Measurements from ENCODE around the gene FHIT.

DNA sequence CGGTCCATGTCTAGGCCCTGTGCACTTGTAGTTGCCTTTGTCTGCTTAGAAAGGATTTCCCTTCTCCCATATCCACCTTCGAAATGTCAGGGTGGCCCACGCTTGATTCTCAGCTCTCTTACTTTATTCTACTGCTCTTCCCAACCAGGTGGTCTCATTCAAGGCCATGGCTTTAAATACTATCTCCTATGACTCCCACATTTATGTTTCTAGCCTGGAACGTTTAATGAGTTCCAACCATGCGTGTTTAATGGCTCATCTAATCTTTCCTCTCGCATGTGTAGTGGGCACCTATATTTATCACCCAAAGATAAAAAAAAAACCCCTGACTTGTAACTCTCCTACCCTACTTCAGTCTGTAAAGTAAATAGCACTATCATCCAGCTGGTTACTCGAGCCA lies 1474.2 kb downstream of the FHIT start:
- TF ChIP-seq, protein P1, sequence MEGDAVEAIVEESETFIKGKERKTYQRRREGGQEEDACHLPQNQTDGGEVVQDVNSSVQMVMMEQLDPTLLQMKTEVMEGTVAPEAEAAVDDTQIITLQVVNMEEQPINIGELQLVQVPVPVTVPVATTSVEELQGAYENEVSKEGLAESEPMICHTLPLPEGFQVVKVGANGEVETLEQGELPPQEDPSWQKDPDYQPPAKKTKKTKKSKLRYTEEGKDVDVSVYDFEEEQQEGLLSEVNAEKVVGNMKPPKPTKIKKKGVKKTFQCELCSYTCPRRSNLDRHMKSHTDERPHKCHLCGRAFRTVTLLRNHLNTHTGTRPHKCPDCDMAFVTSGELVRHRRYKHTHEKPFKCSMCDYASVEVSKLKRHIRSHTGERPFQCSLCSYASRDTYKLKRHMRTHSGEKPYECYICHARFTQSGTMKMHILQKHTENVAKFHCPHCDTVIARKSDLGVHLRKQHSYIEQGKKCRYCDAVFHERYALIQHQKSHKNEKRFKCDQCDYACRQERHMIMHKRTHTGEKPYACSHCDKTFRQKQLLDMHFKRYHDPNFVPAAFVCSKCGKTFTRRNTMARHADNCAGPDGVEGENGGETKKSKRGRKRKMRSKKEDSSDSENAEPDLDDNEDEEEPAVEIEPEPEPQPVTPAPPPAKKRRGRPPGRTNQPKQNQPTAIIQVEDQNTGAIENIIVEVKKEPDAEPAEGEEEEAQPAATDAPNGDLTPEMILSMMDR (IDR thresholded peaks at IDR 0.05; ENCODE audit: poor library complexity) = no peak
- TF ChIP-seq EZH2phosphoT487 (IDR thresholded peaks at IDR 0.05; ENCODE audit: low read depth, severe bottlenecking, unreplicated experiment) = no peak

Measured in hepatocyte (in vitro differentiated cells).